D341Med (cell line): ENCODE data around the gene FIZ1.
"Not testable (repeated sequence)": the region's sequence is repeated elsewhere in the genome, so short reads cannot be mapped to it uniquely, and the experiment has no call there.

Experiments used
- DNase-seq: peaks from one replicate; pipeline ENCODE4 v3.0.0; 2012; ENCODE audit warnings: low spot score

FIZ1 gene

GRCh38 chr19:55573929-55574328 is 25.4 kb downstream of the FIZ1 start:
- not testable (repeated sequence) for DNase-seq

- DNase-seq = not testable (repeated sequence)
Observed at GRCh38 chr19:55569477-55569876, 29.8 kb downstream of the FIZ1 start.

- no peak for DNase-seq
Observed at GRCh38 chr19:55567708-55568328, 31.5 kb downstream of the FIZ1 start.

GRCh38 chr19:55566823-55567222 is 32.5 kb downstream of the FIZ1 start:
- DNase-seq = no peak

GRCh38 chr19:55563261-55563690 is 36.0 kb downstream of the FIZ1 start:
- no peak for DNase-seq

GRCh38 chr19:55559684-55560083 is 39.6 kb downstream of the FIZ1 start:
- DNase-seq = no peak

GRCh38 chr19:55554741-55555152 is 44.6 kb downstream of the FIZ1 start:
- DNase-seq = peak; percentile 82

- DNase-seq = no peak
Observed at GRCh38 chr19:55554302-55554701, 45.0 kb downstream of the FIZ1 start.

- DNase-seq = no peak
Observed at GRCh38 chr19:55553217-55554182, 45.8 kb downstream of the FIZ1 start.

GRCh38 chr19:55552620-55553019 is 46.7 kb downstream of the FIZ1 start:
- no peak for DNase-seq

GRCh38 chr19:55552206-55552605 is 47.1 kb downstream of the FIZ1 start:
- no peak for DNase-seq

- DNase-seq = no peak
Observed at GRCh38 chr19:55550321-55550650, 49.0 kb downstream of the FIZ1 start.

GRCh38 chr19:55549500-55550320 is 49.6 kb downstream of the FIZ1 start:
- DNase-seq = no peak

- DNase-seq = no peak
Observed at GRCh38 chr19:55546822-55547614, 52.3 kb downstream of the FIZ1 start.

GRCh38 chr19:55546011-55546410 is 53.3 kb downstream of the FIZ1 start:
- no peak for DNase-seq

- DNase-seq = no peak
Observed at GRCh38 chr19:55545443-55545842, 53.9 kb downstream of the FIZ1 start, which contains the start of gene SBK3. Gene SBK3, minus strand, starts transcription at chr19:55545543. Its CDS starts 0 bp downstream, at chr19:55545543.

GRCh38 chr19:55544776-55545439 is 54.4 kb downstream of the FIZ1 start:
- no peak for DNase-seq

- DNase-seq = no peak
Observed at GRCh38 chr19:55544014-55544413, 55.3 kb downstream of the FIZ1 start.

- DNase-seq = no peak
Observed at GRCh38 chr19:55543567-55543966, 55.8 kb downstream of the FIZ1 start.

- DNase-seq = no peak
Observed at GRCh38 chr19:55542292-55542855, 56.9 kb downstream of the FIZ1 start.
